Measurements from ENCODE around the gene CRLF2.

DNA sequence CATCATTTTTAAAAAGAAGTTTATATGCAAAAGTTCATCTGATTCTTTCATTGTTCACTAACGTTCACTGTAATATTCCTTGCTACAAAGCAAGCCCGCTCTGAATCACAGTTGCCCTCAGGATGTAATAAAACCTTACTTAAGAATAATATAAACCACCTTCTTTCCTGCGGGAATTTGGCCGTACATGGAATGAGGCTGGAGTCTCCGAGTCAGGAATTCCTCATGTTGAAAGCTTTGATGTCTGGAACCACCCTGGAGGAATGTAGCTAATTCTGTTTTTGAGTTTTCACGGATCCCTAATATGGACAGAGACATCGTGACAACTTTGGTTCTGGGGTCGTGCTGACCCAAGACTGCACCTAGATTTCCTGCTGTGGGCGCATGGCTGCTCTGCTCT is 58.5 kb downstream of the CRLF2 start:
- TF ChIP-seq, protein P1, sequence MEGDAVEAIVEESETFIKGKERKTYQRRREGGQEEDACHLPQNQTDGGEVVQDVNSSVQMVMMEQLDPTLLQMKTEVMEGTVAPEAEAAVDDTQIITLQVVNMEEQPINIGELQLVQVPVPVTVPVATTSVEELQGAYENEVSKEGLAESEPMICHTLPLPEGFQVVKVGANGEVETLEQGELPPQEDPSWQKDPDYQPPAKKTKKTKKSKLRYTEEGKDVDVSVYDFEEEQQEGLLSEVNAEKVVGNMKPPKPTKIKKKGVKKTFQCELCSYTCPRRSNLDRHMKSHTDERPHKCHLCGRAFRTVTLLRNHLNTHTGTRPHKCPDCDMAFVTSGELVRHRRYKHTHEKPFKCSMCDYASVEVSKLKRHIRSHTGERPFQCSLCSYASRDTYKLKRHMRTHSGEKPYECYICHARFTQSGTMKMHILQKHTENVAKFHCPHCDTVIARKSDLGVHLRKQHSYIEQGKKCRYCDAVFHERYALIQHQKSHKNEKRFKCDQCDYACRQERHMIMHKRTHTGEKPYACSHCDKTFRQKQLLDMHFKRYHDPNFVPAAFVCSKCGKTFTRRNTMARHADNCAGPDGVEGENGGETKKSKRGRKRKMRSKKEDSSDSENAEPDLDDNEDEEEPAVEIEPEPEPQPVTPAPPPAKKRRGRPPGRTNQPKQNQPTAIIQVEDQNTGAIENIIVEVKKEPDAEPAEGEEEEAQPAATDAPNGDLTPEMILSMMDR (IDR thresholded peaks at IDR 0.05; ENCODE audit: low read length), result no peak
- TF ChIP-seq EZH2 (IDR thresholded peaks at IDR 0.05; ENCODE audit: borderline replicate concordance, low read length), result no peak

Data from OCI-LY1 (cell line).